Mesendoderm (in vitro differentiated cells): ENCODE results near the gene CD14.
"Not testable (repeated sequence)": the region's sequence is repeated elsewhere in the genome, so short reads cannot be mapped to it uniquely, and the experiment has no call there.

ENCODE experiments used
- DNase-seq: peaks from one replicate; pipeline ENCODE4 v3.0.0; 2013
- H2AK5ac ChIP-seq: 2 replicates; pipeline ENCODE4 v1.6.1; 2013; ENCODE audit warnings: low read length, inconsistent platforms
- H2BK120ac ChIP-seq: 2 replicates; pipeline ENCODE4 v1.6.1; 2013; ENCODE audit warnings: low read depth, mild to moderate bottlenecking, low read length, moderate library complexity, mixed read lengths
- H2BK15ac ChIP-seq: replicated peaks from 2 replicates; pipeline ENCODE4 v1.6.1; 2013; ENCODE audit warnings: low read depth, mild to moderate bottlenecking, moderate library complexity
- H2BK5ac ChIP-seq: 2 replicates; pipeline ENCODE4 v1.6.1; 2013; ENCODE audit warnings: low read length, inconsistent platforms
- H3K18ac ChIP-seq: 2 replicates; pipeline ENCODE4 v1.6.1; 2013; ENCODE audit warnings: mild to moderate bottlenecking, low read length, mixed read lengths
- H3K23ac ChIP-seq: one replicate; pipeline ENCODE4 v1.6.1; 2013; ENCODE audit warnings: low read length
- H3K27ac ChIP-seq: 2 replicates; pipeline ENCODE4 v1.5.1; 2013; ENCODE audit warnings: low read depth, mild to moderate bottlenecking, inconsistent platforms, low read length, moderate library complexity
- H3K27me3 ChIP-seq: 2 replicates; pipeline ENCODE4 v1.6.1; 2013; ENCODE audit warnings: low read length, control low read depth, mild to moderate bottlenecking, inconsistent platforms; ENCODE audit not compliant: insufficient read depth, poor library complexity
- H3K36me3 ChIP-seq: 2 replicates; pipeline ENCODE4 v1.6.1; 2013; ENCODE audit warnings: low read length, inconsistent platforms; ENCODE audit not compliant: control insufficient read depth, insufficient read depth
- H3K4ac ChIP-seq: one replicate; pipeline ENCODE4 v1.6.1; 2013; ENCODE audit warnings: low read depth, mild to moderate bottlenecking, low read length, moderate library complexity
- H3K4me1 ChIP-seq: 2 replicates; pipeline ENCODE4 v1.6.1; 2013; ENCODE audit warnings: low read depth, low read length, inconsistent platforms; ENCODE audit not compliant: control insufficient read depth
- H3K4me2 ChIP-seq: 2 replicates; pipeline ENCODE4 v1.6.1; 2013; ENCODE audit warnings: low read length
- H3K4me3 ChIP-seq: 2 replicates; pipeline ENCODE4 v1.5.1; 2013; ENCODE audit warnings: mild to moderate bottlenecking, low read length
- H3K56ac ChIP-seq: one replicate; pipeline ENCODE4 v1.6.1; 2013; ENCODE audit warnings: low read length
- H3K79me1 ChIP-seq: 2 replicates; pipeline ENCODE4 v1.6.1; 2013; ENCODE audit warnings: low read length, inconsistent platforms
- H3K79me2 ChIP-seq: 2 replicates; pipeline ENCODE4 v1.6.1; 2013; ENCODE audit warnings: mild to moderate bottlenecking, low read length; ENCODE audit not compliant: control insufficient read depth, insufficient read depth
- H3K9ac ChIP-seq: 2 replicates; pipeline ENCODE4 v1.6.1; 2013; ENCODE audit warnings: low read length, inconsistent platforms
- H4K5ac ChIP-seq: one replicate; pipeline ENCODE4 v1.6.1; 2013; ENCODE audit warnings: low read length
- H4K8ac ChIP-seq: one replicate; pipeline ENCODE4 v1.6.1; 2013; ENCODE audit warnings: low read depth, mild to moderate bottlenecking, control low read depth, low read length, moderate library complexity
- WGBS: extraction: QIAGEN DNeasy Blood & Tissue Kit; methylation state at CpG from one replicate; pipeline ENCODE4 v1.1.7; 2013; ENCODE audit warnings: low lambda C conversion rate, missing lambda C conversion rate; ENCODE audit not compliant: insufficient coverage; ENCODE audit errors: extremely low coverage; 5-methylcytosine and 5-hydroxymethylcytosine counted together

CD14 gene

DNA sequence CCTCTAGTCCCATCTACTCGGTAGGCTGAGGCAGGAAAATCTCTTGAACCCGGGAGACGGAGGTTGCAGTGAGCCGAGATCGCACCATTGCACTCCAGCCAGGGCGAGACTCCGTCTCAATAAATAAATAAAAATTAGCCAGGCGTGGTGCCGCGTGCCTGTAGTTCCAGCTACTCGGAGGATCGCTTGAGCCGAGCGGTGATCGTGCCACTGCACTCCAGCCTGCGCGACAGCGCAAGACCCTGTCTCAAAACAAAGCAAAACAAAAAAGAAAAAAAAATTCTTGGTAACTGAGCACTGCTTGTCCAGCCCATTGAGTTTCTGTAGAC lies 31.0 kb upstream of the CD14 start:
- Histone ChIP-seq H3K79me2 (peaks cover 17% of the 10 kb centered on the region), H3K4me1 (no peaks in the 10 kb centered on the region), H3K56ac (peak overlapping the region; percentile 94), H2BK120ac (no peak overlapping the region), H4K5ac (no peak overlapping the region), H3K23ac (no peak overlapping the region), H2BK15ac (no peak overlapping the region), H3K18ac (no peak overlapping the region), H3K9ac (peak overlapping the region; percentile 81), H3K36me3 (peaks cover 8% of the 10 kb centered on the region), H3K27ac (no peak overlapping the region), H2AK5ac (no peak overlapping the region), H3K27me3 (no peaks in the 10 kb centered on the region), H2BK5ac (no peak overlapping the region), H4K8ac (no peak overlapping the region), H3K4me2 (peak overlapping the region; percentile 37), H3K4me3 (peak overlapping the region; percentile 59), H3K4ac (no peak overlapping the region), H3K79me1 (peaks cover 8% of the 10 kb centered on the region)
- no peak for DNase-seq
- WGBS: no CpG with 5 or more reads among the region's 18 CpGs

DNA sequence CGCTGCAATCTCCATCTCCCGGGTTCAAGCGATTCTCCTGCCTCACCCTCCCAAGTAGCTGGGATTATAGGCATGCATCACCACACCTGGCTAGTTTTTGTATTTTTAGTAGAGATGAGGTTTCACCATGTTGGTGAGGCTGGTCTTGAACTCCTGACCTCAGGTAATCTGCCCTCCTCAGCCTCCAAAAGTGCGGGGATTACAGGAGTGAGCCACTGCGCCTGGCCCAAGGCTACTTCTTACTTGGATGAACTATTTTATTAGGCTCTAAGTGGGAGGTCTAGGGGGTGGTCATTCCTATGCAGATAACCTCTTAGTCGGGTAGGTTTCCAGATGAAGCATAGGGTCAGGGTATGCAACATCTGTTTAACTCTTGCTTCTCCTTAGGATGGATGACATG lies 27.4 kb upstream of the CD14 start:
- not testable (repeated sequence) for H3K4ac ChIP-seq, DNase-seq, H2BK120ac ChIP-seq, H3K23ac ChIP-seq, H4K8ac ChIP-seq, H2AK5ac ChIP-seq, H2BK15ac ChIP-seq, H3K4me3 ChIP-seq, H3K79me1 ChIP-seq, H3K4me1 ChIP-seq, H2BK5ac ChIP-seq, H3K4me2 ChIP-seq, H4K5ac ChIP-seq, H3K27ac ChIP-seq, H3K9ac ChIP-seq, H3K18ac ChIP-seq, H3K79me2 ChIP-seq, H3K27me3 ChIP-seq, H3K56ac ChIP-seq
- peaks cover 13% of the 10 kb centered on the region for H3K36me3 ChIP-seq
- no CpG with 5 or more reads among the region's 6 CpGs for WGBS

DNA sequence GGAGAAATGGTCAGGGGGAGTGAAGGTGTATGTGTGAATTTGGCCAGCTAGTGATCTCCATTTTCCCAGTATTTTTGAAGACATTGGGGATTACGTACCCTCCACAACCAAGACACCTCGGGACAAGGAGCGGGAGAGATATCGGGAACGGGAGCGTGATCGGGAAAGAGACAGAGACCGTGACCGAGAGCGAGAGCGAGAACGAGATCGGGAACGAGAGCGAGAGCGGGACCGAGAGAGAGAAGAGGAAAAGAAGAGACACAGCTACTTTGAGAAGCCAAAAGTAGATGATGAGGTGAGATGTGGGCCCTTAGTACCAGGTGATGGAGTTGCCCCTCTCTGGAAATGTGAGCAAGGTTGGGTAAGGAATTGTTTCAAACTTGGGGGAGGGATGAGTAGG lies 25.9 kb upstream of the CD14 start:
- H2BK120ac ChIP-seq: no peak overlapping the region
- no peaks in the 10 kb centered on the region for H3K4me1 ChIP-seq
- no peak overlapping the region for H2BK5ac ChIP-seq
- H3K4me2 ChIP-seq: no peak overlapping the region
- no peak overlapping the region for H3K23ac ChIP-seq
- no peak overlapping the region for H2AK5ac ChIP-seq
- no peaks in the 10 kb centered on the region for H3K79me2 ChIP-seq
- H3K9ac ChIP-seq: no peak overlapping the region
- H3K27ac ChIP-seq: no peak overlapping the region
- no peak overlapping the region for H4K5ac ChIP-seq
- peaks cover 14% of the 10 kb centered on the region for H3K36me3 ChIP-seq
- no peaks in the 10 kb centered on the region for H3K27me3 ChIP-seq
- no peak overlapping the region for H3K4me3 ChIP-seq
- H2BK15ac ChIP-seq: no peak overlapping the region
- no peak overlapping the region for H3K56ac ChIP-seq
- H3K18ac ChIP-seq: no peak overlapping the region
- 100% methylated on average over 2 of the region's 17 CpGs for WGBS
- no peak overlapping the region for H3K4ac ChIP-seq
- no peak for DNase-seq
- H3K79me1 ChIP-seq: no peaks in the 10 kb centered on the region
- no peak overlapping the region for H4K8ac ChIP-seq

DNA sequence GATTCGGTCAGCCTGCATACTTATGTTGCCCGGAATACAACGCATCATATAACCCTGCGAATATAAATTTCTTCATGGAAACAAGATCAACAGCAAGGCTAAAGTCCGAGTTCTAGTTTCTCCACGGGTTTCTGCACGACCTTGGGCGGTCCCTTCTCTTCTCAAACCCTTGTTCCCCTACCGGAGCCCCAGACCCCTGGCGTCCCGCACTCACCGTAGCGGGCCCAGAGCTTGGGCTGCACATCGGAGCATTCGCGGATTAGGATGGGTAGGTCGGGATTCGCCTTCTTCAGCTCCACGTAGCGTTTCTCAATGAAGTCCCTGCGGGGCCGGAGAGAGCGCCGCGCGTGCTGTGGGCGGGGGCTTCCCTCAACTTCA lies 14.1 kb upstream of the CD14 start:
- H2BK5ac ChIP-seq: no peak overlapping the region
- no peaks in the 10 kb centered on the region for H3K27me3 ChIP-seq
- peaks cover 8% of the 10 kb centered on the region for H3K79me2 ChIP-seq
- H3K79me1 ChIP-seq: peaks cover 7% of the 10 kb centered on the region
- no peak overlapping the region for H2BK15ac ChIP-seq
- H3K27ac ChIP-seq: no peak overlapping the region
- H3K36me3 ChIP-seq: peaks cover 4% of the 10 kb centered on the region
- no CpG with 5 or more reads among the region's 27 CpGs for WGBS
- H3K23ac ChIP-seq: no peak overlapping the region
- H2BK120ac ChIP-seq: no peak overlapping the region
- peak overlapping the region; percentile 87 for H3K9ac ChIP-seq
- peak overlapping the region; percentile 87 for H3K56ac ChIP-seq
- H4K8ac ChIP-seq: no peak overlapping the region
- peak overlapping the region; percentile 87 for H3K4me3 ChIP-seq
- H2AK5ac ChIP-seq: no peak overlapping the region
- no peak for DNase-seq
- peak overlapping the region; percentile 73 for H3K4ac ChIP-seq
- H3K18ac ChIP-seq: peak overlapping the region; percentile 30
- H3K4me1 ChIP-seq: no peaks in the 10 kb centered on the region
- H3K4me2 ChIP-seq: peak overlapping the region; percentile 19
- H4K5ac ChIP-seq: no peak overlapping the region

DNA sequence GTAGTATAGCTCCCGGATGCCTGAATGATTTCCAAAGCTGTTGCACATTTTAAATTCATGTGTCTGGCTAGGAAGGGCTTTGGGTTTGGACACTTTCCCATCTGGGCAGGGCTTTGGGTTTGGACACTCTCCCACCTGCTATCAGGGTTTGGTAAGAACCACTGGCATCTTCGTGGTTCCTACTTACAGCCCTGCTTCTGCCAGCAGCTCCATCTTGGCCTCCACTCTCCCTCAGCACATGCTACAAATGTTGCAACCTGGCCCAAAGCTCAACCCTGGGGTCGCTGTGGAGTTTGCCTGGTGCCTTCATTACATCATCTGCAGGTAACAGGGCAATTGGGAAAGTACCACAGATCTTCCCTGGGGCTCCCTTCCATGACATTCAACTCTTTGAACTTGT lies 9.7 kb upstream of the CD14 start:
- H3K4me1 ChIP-seq: no peaks in the 10 kb centered on the region
- no peak overlapping the region for H2BK5ac ChIP-seq
- no peak overlapping the region for H3K18ac ChIP-seq
- no peak overlapping the region for H3K9ac ChIP-seq
- no peak overlapping the region for H2AK5ac ChIP-seq
- DNase-seq: no peak
- WGBS: no CpG with 5 or more reads among the region's 3 CpGs
- H2BK120ac ChIP-seq: no peak overlapping the region
- no peak overlapping the region for H3K56ac ChIP-seq
- no peak overlapping the region for H3K4ac ChIP-seq
- H3K79me2 ChIP-seq: peaks cover 12% of the 10 kb centered on the region
- no peak overlapping the region for H3K4me2 ChIP-seq
- no peak overlapping the region for H4K5ac ChIP-seq
- peaks cover 4% of the 10 kb centered on the region for H3K36me3 ChIP-seq
- no peaks in the 10 kb centered on the region for H3K27me3 ChIP-seq
- no peak overlapping the region for H2BK15ac ChIP-seq
- peaks cover 5% of the 10 kb centered on the region for H3K79me1 ChIP-seq
- no peak overlapping the region for H3K4me3 ChIP-seq
- no peak overlapping the region for H4K8ac ChIP-seq
- H3K23ac ChIP-seq: no peak overlapping the region
- no peak overlapping the region for H3K27ac ChIP-seq

DNA sequence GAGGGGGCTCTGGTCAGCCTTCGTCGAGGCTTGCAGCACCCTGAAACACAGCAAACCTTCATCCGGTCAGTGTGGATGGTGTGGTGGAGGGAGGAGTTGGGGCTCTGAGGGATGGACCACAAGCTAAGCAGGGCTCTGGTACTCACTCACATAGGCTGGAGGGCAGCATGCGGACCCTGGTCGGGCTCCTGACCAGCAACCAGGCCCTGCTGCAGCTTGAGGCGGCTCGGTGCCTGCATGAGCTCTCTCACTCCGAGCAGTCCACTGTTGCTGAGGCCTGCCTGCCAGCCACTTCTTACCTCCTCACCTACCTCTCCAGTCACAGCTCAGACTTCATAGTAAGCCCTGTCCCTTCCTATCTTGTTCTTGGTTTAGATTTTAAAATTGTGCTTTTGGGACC lies 8.7 kb upstream of the CD14 start:
- Histone ChIP-seq H3K27me3 (no peaks in the 10 kb centered on the region), H3K56ac (no peak overlapping the region), H2BK120ac (no peak overlapping the region), H3K9ac (no peak overlapping the region), H2BK5ac (no peak overlapping the region), H4K5ac (no peak overlapping the region), H3K79me2 (peaks cover 8% of the 10 kb centered on the region), H3K4ac (no peak overlapping the region), H3K23ac (no peak overlapping the region), H3K4me2 (no peak overlapping the region), H3K4me1 (no peaks in the 10 kb centered on the region), H4K8ac (no peak overlapping the region), H2AK5ac (no peak overlapping the region), H2BK15ac (no peak overlapping the region), H3K79me1 (peaks cover 5% of the 10 kb centered on the region), H3K18ac (no peak overlapping the region), H3K36me3 (peaks cover 4% of the 10 kb centered on the region), H3K27ac (no peak overlapping the region), H3K4me3 (no peak overlapping the region)
- no peak for DNase-seq
- no CpG with 5 or more reads among the region's 8 CpGs for WGBS
